ENCODE data around the gene KCNQ5. TPM values are rescaled to one million over a fixed set of nuclear protein-coding genes. Genes with fewer than 3 reads are reported as not detected.

KCNQ5 gene
- total RNA-seq, 1 donor from 2014 or later, result not detected

DNA sequence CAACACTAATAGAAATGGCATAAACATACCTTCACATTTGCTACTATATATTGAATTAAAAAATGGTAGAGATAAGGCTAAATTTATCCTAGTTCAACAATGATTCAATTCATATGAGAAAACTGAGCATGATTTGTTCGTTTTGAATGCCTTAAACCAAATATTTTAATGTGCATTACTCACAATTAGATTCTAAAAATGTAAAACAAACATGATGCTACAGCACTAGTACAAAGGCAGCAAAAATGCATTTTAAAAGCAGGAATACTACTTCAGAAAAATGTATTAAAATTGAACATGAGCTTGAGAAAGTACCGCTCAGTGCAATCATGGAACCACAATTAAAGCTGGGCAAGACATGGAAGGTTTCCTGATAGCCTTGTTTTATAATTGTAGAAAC, 195.3 kb downstream of the KCNQ5 start:
- DNase-seq (ENCODE audit: low spot score), result no peak
- no peaks in the 10 kb centered on the region for H3K4me1 ChIP-seq
- H3K36me3 ChIP-seq, result no peaks in the 10 kb centered on the region
- no peak overlapping the region for H3K4me3 ChIP-seq
- H3F3A ChIP-seq (ENCODE audit: low read depth), result no peaks in the 10 kb centered on the region
- no peaks in the 10 kb centered on the region for H3K79me2 ChIP-seq (ENCODE audit: low read depth)
- H3K36me3 Mint-ChIP-seq, result no peaks in the 10 kb centered on the region
- no peak overlapping the region for H3K4me3 Mint-ChIP-seq
- H3K27me3 ChIP-seq, result no peaks in the 10 kb centered on the region
- H3K27ac Mint-ChIP-seq, result no peak overlapping the region
- TF ChIP-seq EZH2phosphoT487 (IDR thresholded peaks at IDR 0.05) (no peak), EZH2 (IDR thresholded peaks at IDR 0.05) (no peak)
- TF ChIP-seq, protein P1, sequence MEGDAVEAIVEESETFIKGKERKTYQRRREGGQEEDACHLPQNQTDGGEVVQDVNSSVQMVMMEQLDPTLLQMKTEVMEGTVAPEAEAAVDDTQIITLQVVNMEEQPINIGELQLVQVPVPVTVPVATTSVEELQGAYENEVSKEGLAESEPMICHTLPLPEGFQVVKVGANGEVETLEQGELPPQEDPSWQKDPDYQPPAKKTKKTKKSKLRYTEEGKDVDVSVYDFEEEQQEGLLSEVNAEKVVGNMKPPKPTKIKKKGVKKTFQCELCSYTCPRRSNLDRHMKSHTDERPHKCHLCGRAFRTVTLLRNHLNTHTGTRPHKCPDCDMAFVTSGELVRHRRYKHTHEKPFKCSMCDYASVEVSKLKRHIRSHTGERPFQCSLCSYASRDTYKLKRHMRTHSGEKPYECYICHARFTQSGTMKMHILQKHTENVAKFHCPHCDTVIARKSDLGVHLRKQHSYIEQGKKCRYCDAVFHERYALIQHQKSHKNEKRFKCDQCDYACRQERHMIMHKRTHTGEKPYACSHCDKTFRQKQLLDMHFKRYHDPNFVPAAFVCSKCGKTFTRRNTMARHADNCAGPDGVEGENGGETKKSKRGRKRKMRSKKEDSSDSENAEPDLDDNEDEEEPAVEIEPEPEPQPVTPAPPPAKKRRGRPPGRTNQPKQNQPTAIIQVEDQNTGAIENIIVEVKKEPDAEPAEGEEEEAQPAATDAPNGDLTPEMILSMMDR (IDR thresholded peaks at IDR 0.05), result no peak
- no peaks in the 10 kb centered on the region for H4K20me1 ChIP-seq (ENCODE audit: low read depth)
- H3K9me3 ChIP-seq (ENCODE audit: low read depth), result no peaks in the 10 kb centered on the region
- no peak overlapping the region for H2AFZ ChIP-seq (replicated peaks)
- no peak overlapping the region for H3K27ac ChIP-seq
- no peaks in the 10 kb centered on the region for H3K9me3 Mint-ChIP-seq
- H3K4me1 Mint-ChIP-seq, result peaks cover 9% of the 10 kb centered on the region
- no peak overlapping the region for H3K9ac ChIP-seq
- no peaks in the 10 kb centered on the region for H3K27me3 Mint-ChIP-seq (ENCODE audit: insufficient read depth, low read depth)
- no peak overlapping the region for H3K4me2 ChIP-seq

DNA sequence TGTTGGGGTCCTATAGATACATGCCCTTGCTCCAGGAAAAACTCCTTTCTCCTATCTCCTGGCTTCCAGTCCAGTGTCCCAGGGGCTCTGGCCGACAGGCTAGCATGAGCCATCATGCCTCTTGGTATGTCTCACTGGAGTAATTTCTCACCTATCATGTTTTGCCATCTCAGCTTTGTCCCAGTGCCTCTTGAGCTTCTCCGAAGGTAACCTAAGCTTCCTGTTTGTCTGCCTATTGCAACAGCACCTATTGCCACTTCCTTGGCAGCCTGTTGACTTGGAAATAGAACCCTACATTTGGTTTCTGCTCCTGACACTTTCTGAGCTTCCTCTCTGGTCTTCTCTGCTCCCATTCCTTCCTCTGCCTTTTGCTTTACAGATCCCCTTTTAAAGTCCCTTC, 197.7 kb downstream of the KCNQ5 start:
- H3K79me2 ChIP-seq (ENCODE audit: low read depth), result no peaks in the 10 kb centered on the region
- H3K4me2 ChIP-seq, result no peak overlapping the region
- H3F3A ChIP-seq (ENCODE audit: low read depth), result no peaks in the 10 kb centered on the region
- H3K9ac ChIP-seq, result no peak overlapping the region
- TF ChIP-seq, protein P1 (IDR thresholded peaks at IDR 0.05), result no peak
- no peak for TF ChIP-seq EZH2phosphoT487 (IDR thresholded peaks at IDR 0.05)
- TF ChIP-seq EZH2 (IDR thresholded peaks at IDR 0.05), result no peak
- no peaks in the 10 kb centered on the region for H3K27me3 ChIP-seq
- H3K27ac ChIP-seq, result no peak overlapping the region
- no peak overlapping the region for H2AFZ ChIP-seq (replicated peaks)
- no peaks in the 10 kb centered on the region for H3K4me1 ChIP-seq
- H3K4me3 ChIP-seq, result no peak overlapping the region
- Mint-ChIP-seq H3K4me1 (peaks cover 5% of the 10 kb centered on the region), H3K27ac (no peak overlapping the region), H3K36me3 (no peaks in the 10 kb centered on the region), H3K4me3 (no peak overlapping the region), H3K9me3 (no peaks in the 10 kb centered on the region), H3K27me3 (ENCODE audit: insufficient read depth, low read depth) (no peaks in the 10 kb centered on the region)
- H3K9me3 ChIP-seq (ENCODE audit: low read depth), result no peaks in the 10 kb centered on the region
- H4K20me1 ChIP-seq (ENCODE audit: low read depth), result no peaks in the 10 kb centered on the region
- no peak for DNase-seq (ENCODE audit: low spot score)
- no peaks in the 10 kb centered on the region for H3K36me3 ChIP-seq

DNA sequence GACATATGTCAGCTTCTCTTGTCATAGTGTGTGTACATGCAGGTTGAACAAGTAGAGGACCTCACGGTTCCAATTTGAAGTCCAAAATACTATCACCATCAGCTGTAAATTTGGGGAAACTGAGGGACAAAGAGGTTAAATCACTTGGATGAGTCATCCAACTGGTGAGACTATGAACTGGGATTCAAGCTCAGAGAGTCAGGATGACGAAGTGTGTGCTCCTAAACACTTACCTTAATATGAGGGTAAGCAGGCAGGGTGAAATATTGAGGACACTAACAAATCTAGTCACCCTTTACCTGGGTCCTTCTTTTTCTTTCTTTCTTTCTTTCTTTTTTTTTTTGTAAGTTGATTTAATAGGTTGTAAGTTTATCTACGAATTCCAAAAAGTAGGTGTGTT, 198.3 kb downstream of the KCNQ5 start:
- Mint-ChIP-seq H3K27me3 (ENCODE audit: insufficient read depth, low read depth) (no peaks in the 10 kb centered on the region), H3K4me1 (peaks cover 5% of the 10 kb centered on the region), H3K36me3 (no peaks in the 10 kb centered on the region), H3K4me3 (no peak overlapping the region), H3K9me3 (no peaks in the 10 kb centered on the region), H3K27ac (no peak overlapping the region)
- no peaks in the 10 kb centered on the region for H3F3A ChIP-seq (ENCODE audit: low read depth)
- no peak overlapping the region for H3K4me3 ChIP-seq
- H3K9me3 ChIP-seq (ENCODE audit: low read depth), result no peaks in the 10 kb centered on the region
- no peak overlapping the region for H3K27ac ChIP-seq
- TF ChIP-seq EZH2 (IDR thresholded peaks at IDR 0.05), result no peak
- H3K4me1 ChIP-seq, result no peaks in the 10 kb centered on the region
- H3K36me3 ChIP-seq, result no peaks in the 10 kb centered on the region
- no peak for DNase-seq (ENCODE audit: low spot score)
- no peaks in the 10 kb centered on the region for H4K20me1 ChIP-seq (ENCODE audit: low read depth)
- H2AFZ ChIP-seq (replicated peaks), result no peak overlapping the region
- no peaks in the 10 kb centered on the region for H3K27me3 ChIP-seq
- H3K4me2 ChIP-seq, result no peak overlapping the region
- no peak overlapping the region for H3K9ac ChIP-seq
- no peaks in the 10 kb centered on the region for H3K79me2 ChIP-seq (ENCODE audit: low read depth)

DNA sequence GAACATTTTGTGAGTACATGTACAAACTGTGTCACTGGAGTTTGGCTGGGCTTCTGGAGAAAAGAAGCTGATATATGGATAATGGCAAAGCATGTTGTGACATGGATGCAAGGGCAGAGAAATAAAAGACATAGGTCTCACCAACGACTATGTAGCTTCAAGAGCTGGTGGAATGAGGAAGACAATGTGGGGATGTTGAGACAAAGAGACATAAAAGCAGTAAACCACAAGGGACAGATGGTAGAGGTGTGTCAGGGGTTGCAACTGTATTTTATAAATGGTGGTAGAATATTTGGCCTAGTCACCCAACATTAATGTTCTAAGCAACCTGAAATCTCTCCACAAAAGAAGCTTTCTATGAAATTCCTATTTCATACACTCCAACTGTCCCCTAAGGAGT, 199.0 kb downstream of the KCNQ5 start:
- Mint-ChIP-seq H3K4me3 (no peak overlapping the region), H3K4me1 (peaks cover 3% of the 10 kb centered on the region), H3K27ac (no peak overlapping the region), H3K9me3 (no peaks in the 10 kb centered on the region), H3K36me3 (no peaks in the 10 kb centered on the region), H3K27me3 (ENCODE audit: insufficient read depth, low read depth) (no peaks in the 10 kb centered on the region)
- TF ChIP-seq, protein P1 (IDR thresholded peaks at IDR 0.05), result no peak
- TF ChIP-seq EZH2phosphoT487 (IDR thresholded peaks at IDR 0.05) (no peak), EZH2 (IDR thresholded peaks at IDR 0.05) (no peak)
- Histone ChIP-seq H3K9ac (no peak overlapping the region), H2AFZ (replicated peaks) (no peak overlapping the region), H3K4me1 (no peaks in the 10 kb centered on the region), H4K20me1 (ENCODE audit: low read depth) (no peaks in the 10 kb centered on the region), H3K27me3 (no peaks in the 10 kb centered on the region), H3K79me2 (ENCODE audit: low read depth) (no peaks in the 10 kb centered on the region), H3K4me3 (no peak overlapping the region), H3K4me2 (no peak overlapping the region), H3K27ac (no peak overlapping the region), H3K36me3 (no peaks in the 10 kb centered on the region), H3K9me3 (ENCODE audit: low read depth) (no peaks in the 10 kb centered on the region), H3F3A (ENCODE audit: low read depth) (no peaks in the 10 kb centered on the region)
- DNase-seq (ENCODE audit: low spot score), result no peak
